Lower leg skin (tissue), 3 donors: ENCODE measurements around the gene MRPL17.

ENCODE experiments used
- CTCF ChIP-seq, 3 donors: fragments of 450-650 bp; IDR thresholded peaks; one replicate each; pipeline ENCODE4 v1.5.1; 2016; ENCODE audit warnings: antibody characterized with exemption in 3 of 3, mild to moderate bottlenecking in 3 of 3, moderate library complexity in 2 of 3
- POLR2A ChIP-seq, 2 donors: fragments of 450-650 bp; IDR thresholded peaks; one replicate each; pipeline ENCODE4 v1.6.1; 2016 to 2017; ENCODE audit warnings: antibody characterized with exemption in 2 of 2, mild to moderate bottlenecking in 1 of 2, moderate library complexity in 1 of 2

- TF ChIP-seq CTCF (IDR thresholded peaks at IDR 0.05) (no peak), POLR2A (IDR thresholded peaks at IDR 0.05) (no peak)
These were observed 9.0 kb upstream of the MRPL17 start for GRCh38 chr11:6692128-6692527.
